GM10248 (cell line): ENCODE results near the gene STAB2.
"Not testable (repeated sequence)": the region's sequence is repeated elsewhere in the genome, so short reads cannot be mapped to it uniquely, and the experiment has no call there.

Experiments
- CTCF ChIA-PET: fragments of 300-600 bp; sonication (Branson Sonifier 250); formaldehyde crosslinking; extraction: SDS; loops from one replicate; lab custom pipeline; 2021; ENCODE audit warnings: antibody characterized with exemption; lab: Yijun Ruan, JAX
- POLR2A ChIA-PET: fragments of 350-650 bp; sonication (Branson Sonifier 250); formaldehyde crosslinking; extraction: SDS; loops from one replicate; lab custom pipeline; 2020; ENCODE audit warnings: antibody characterized with exemption; lab: Yijun Ruan, JAX
- DNase-seq: peaks from one replicate; pipeline ENCODE4 v3.0.0; 2012; ENCODE audit errors: extremely low spot score
- TF ChIP-seq, protein P1 (sequence below): IDR thresholded peaks from 2 replicates; pipeline ENCODE4 v1.5.1; 2012; ENCODE audit warnings: mild to moderate bottlenecking, low read depth; ENCODE audit errors: extremely low read depth, missing control alignments, control extremely low read depth

The STAB2 gene

DNA sequence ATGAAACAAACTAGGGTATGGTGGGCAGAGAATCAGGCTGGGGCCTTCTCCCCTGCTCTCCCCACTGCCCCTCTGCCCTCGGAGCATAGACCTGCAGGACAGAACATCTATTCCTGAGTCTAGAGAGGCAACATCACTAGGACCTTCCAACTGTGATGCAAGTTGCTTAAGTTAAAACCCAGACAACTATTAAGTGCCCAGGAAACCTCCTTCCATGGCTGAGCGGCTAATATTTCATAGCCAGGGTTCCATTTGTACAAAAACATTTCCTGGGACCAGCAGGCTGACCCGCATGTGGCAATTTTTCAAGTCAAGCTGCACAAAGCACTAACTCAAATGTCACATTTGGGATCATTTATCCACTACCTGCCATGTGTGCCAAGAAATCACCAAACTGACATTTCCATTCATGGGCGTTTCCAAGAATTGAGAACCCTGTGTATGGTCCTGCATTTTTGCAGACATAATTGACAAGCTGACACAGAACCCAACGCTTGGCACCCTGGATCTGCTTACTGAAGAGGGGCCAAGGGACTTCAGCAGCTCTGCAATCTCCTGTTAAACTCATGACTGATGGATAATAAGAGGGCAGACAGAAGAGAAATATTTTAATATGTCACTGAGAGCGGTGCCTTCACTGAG, 221.3 kb downstream of the STAB2 start:
- ChIA-PET CTCF (no interaction called here), POLR2A (no interaction called here)

DNA sequence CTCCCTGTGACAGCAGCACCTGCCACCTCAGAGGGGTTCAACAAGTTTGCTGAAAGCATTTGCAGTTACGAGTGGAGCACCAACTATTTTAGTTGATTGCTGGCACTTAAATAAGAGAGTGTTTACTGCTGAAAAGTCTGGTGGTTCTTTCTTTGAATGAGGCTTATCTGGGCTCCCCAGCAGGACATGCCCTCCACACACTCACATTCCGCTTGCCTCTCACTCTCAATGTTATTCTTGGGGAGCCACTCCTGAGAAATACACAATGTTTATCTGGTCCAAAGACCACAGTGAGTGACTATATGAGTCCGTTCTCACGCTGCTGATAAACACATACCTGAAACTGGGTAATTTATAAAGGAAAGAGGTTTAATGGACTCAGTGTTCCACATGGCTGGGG, 222.1 kb downstream of the STAB2 start:
- CTCF ChIA-PET = no interaction called here
- TF ChIP-seq, protein P1, sequence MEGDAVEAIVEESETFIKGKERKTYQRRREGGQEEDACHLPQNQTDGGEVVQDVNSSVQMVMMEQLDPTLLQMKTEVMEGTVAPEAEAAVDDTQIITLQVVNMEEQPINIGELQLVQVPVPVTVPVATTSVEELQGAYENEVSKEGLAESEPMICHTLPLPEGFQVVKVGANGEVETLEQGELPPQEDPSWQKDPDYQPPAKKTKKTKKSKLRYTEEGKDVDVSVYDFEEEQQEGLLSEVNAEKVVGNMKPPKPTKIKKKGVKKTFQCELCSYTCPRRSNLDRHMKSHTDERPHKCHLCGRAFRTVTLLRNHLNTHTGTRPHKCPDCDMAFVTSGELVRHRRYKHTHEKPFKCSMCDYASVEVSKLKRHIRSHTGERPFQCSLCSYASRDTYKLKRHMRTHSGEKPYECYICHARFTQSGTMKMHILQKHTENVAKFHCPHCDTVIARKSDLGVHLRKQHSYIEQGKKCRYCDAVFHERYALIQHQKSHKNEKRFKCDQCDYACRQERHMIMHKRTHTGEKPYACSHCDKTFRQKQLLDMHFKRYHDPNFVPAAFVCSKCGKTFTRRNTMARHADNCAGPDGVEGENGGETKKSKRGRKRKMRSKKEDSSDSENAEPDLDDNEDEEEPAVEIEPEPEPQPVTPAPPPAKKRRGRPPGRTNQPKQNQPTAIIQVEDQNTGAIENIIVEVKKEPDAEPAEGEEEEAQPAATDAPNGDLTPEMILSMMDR = no peak
- no peak for DNase-seq
- POLR2A ChIA-PET = no interaction called here

More for the DNA sequence above, 221.3 kb downstream of the STAB2 start:
- DNase-seq = no peak
- TF ChIP-seq, protein P1 = no peak

DNA sequence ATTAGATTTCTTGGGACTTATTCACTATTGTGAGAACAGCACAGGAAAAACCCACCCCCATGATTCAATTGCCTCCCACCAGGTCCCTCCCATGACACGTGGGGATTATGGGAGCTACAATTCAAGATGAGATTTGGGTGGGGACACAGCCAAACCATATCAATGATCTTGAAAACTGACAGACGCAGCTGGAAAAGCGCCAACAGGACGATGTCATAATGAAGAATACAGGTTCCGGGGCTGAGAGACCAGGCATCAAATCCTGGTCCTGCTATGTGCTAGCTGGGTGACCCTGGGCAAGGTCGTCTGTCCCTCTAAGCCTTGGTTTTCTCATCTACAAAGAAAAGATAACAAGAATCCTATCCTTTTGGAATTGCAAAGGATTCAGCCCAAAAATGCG, 222.6 kb downstream of the STAB2 start:
- POLR2A ChIA-PET, DNase-seq: not testable (repeated sequence)
- CTCF ChIA-PET = interaction anchor here (1.0 kb wide), 1 partner anchor 13 kb away, joined by 3 read pairs; no protein-coding TSS in a partner anchor

DNA sequence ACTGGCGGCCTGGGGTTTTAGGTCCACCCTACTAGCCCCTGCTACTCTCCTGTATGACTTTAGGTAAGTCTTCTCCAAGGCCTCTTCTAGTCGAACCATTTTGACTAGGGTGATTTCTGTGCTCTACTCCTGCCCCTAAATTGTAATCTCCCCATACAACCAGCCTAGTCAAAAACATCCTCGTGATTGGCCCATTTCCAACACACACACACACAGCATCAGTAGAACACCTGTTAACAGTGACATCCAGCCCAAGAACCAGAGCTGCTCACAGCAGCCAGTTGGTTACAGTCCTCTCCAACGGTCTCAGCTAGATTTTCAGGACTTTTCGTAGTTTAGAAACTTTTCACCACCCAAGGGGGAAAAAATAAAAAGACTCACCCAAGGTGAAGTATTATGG, 223.0 kb downstream of the STAB2 start:
- ChIA-PET POLR2A (no interaction called here), CTCF (interaction anchor here (1.0 kb wide), 1 partner anchor 12 kb away, joined by 3 read pairs; no protein-coding TSS in a partner anchor)
- TF ChIP-seq, protein P1 = no peak
- no peak for DNase-seq

- CTCF ChIA-PET = interaction anchor here (0.8 to 1.4 kb wide), 3 partner anchors 12 to 21 kb away, joined by 3 read pairs; no protein-coding TSS in a partner anchor
- TF ChIP-seq, protein P1 = no peak
- DNase-seq = no peak
- POLR2A ChIA-PET = no interaction called here
Measured at GRCh38 chr12:103811791-103812190, 224.7 kb downstream of the STAB2 start.

DNA sequence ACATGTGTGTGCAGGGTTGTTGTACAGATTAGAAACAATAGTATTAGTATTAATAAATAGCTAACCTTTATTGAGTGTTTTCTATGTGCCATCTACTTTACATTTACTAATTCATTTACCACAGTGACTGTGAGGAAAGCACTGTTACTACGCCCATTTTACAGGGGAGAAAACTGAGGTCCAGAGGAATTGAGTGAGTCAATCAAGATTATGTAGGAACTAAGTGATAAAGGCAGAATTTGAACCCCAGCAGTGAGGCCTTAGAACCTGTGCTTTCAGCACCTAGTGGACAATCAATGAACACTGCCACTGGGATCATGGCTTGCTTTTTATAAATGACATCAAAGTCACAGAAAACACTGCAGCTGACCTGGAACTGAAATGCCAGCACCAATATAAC, 225.7 kb downstream of the STAB2 start:
- TF ChIP-seq, protein P1 = no peak
- POLR2A ChIA-PET = no interaction called here
- CTCF ChIA-PET = interaction anchor here (1.0 to 1.5 kb wide), 3 partner anchors 10 to 20 kb away, joined by 3 to 7 read pairs (median 3); no protein-coding TSS in a partner anchor
- no peak for DNase-seq

GRCh38 chr12:103813426-103813825, 226.4 kb downstream of the STAB2 start:
- POLR2A ChIA-PET = no interaction called here
- TF ChIP-seq, protein P1 = no peak
- no peak for DNase-seq
- CTCF ChIA-PET = interaction anchor here (1.3 to 1.5 kb wide), 4 partner anchors 11 to 27 kb away, joined by 3 to 7 read pairs (median 4); no protein-coding TSS in a partner anchor
